ENCODE measurements around the gene TBC1D14.

The TBC1D14 gene

GRCh38 chr4:6929812-6930464 is 20.3 kb downstream of the TBC1D14 start:
- no peak for DNase-seq (ENCODE audit: low read depth)

- DNase-seq (ENCODE audit: low read depth): no peak
Observed at GRCh38 chr4:6932475-6932874, 22.8 kb downstream of the TBC1D14 start.

- no peak for DNase-seq (ENCODE audit: low read depth)
Observed at GRCh38 chr4:6932918-6933317, 23.3 kb downstream of the TBC1D14 start.

- no peak for DNase-seq (ENCODE audit: low read depth)
Observed at GRCh38 chr4:6933691-6934430, 24.2 kb downstream of the TBC1D14 start.

GRCh38 chr4:6935965-6936364 is 26.3 kb downstream of the TBC1D14 start:
- DNase-seq (ENCODE audit: low read depth): no peak

- no peak for DNase-seq (ENCODE audit: low read depth)
Observed at GRCh38 chr4:6937201-6937600, 27.6 kb downstream of the TBC1D14 start.

GRCh38 chr4:6937754-6938153 is 28.1 kb downstream of the TBC1D14 start:
- DNase-seq (ENCODE audit: low read depth): no peak

GRCh38 chr4:6938237-6938636 is 28.6 kb downstream of the TBC1D14 start:
- no peak for DNase-seq (ENCODE audit: low read depth)

GRCh38 chr4:6938647-6939271 is 29.1 kb downstream of the TBC1D14 start:
- DNase-seq (ENCODE audit: low read depth): no peak

- DNase-seq (ENCODE audit: low read depth): no peak
Observed at GRCh38 chr4:6939761-6940743, 30.4 kb downstream of the TBC1D14 start.

GRCh38 chr4:6940744-6941137 is 31.1 kb downstream of the TBC1D14 start:
- DNase-seq (ENCODE audit: low read depth): no peak

- DNase-seq (ENCODE audit: low read depth): no peak
Observed at GRCh38 chr4:6941796-6942195, 32.2 kb downstream of the TBC1D14 start.

GRCh38 chr4:6942238-6942800 is 32.7 kb downstream of the TBC1D14 start:
- DNase-seq (ENCODE audit: low read depth): no peak

- DNase-seq (ENCODE audit: low read depth): no peak
Observed at GRCh38 chr4:6943012-6943884, 33.6 kb downstream of the TBC1D14 start.

GRCh38 chr4:6943885-6944225 is 34.2 kb downstream of the TBC1D14 start:
- DNase-seq (ENCODE audit: low read depth): no peak

GRCh38 chr4:6944301-6945051 is 34.9 kb downstream of the TBC1D14 start:
- DNase-seq (ENCODE audit: low read depth): no peak

GRCh38 chr4:6945052-6945409 is 35.4 kb downstream of the TBC1D14 start:
- DNase-seq (ENCODE audit: low read depth): no peak

- DNase-seq (ENCODE audit: low read depth): no peak
Observed at GRCh38 chr4:6946497-6946896, 36.9 kb downstream of the TBC1D14 start.

GRCh38 chr4:6948134-6948460 is 38.5 kb downstream of the TBC1D14 start:
- no peak for DNase-seq (ENCODE audit: low read depth)

GRCh38 chr4:6951880-6952381 is 42.3 kb downstream of the TBC1D14 start:
- no peak for DNase-seq (ENCODE audit: low read depth)

Data from stimulated activated CD8-positive, alpha-beta memory T cell treated with anti-CD3 and anti-CD28 coated beads, Interleukin-15, amount 100 ng/mL, for 24 hours (primary cell).